Activated CD8-positive, alpha-beta memory T cell treated with anti-CD3 and anti-CD28 coated beads, Interleukin-2, amount 50 U/mL, for 24 hours (primary cell): ENCODE measurements around the gene RBM4B.

Experiments
- DNase-seq: peaks from one replicate; pipeline ENCODE4 v3.0.0-alpha.2; 2020; ENCODE audit errors: extremely low read depth

RBM4B gene

GRCh38 chr11:66686801-66687750 lies 9.4 kb upstream of the RBM4B start:
- no peak for DNase-seq

- no peak for DNase-seq
Observed at GRCh38 chr11:66686100-66686785, 8.6 kb upstream of the RBM4B start.

DNA sequence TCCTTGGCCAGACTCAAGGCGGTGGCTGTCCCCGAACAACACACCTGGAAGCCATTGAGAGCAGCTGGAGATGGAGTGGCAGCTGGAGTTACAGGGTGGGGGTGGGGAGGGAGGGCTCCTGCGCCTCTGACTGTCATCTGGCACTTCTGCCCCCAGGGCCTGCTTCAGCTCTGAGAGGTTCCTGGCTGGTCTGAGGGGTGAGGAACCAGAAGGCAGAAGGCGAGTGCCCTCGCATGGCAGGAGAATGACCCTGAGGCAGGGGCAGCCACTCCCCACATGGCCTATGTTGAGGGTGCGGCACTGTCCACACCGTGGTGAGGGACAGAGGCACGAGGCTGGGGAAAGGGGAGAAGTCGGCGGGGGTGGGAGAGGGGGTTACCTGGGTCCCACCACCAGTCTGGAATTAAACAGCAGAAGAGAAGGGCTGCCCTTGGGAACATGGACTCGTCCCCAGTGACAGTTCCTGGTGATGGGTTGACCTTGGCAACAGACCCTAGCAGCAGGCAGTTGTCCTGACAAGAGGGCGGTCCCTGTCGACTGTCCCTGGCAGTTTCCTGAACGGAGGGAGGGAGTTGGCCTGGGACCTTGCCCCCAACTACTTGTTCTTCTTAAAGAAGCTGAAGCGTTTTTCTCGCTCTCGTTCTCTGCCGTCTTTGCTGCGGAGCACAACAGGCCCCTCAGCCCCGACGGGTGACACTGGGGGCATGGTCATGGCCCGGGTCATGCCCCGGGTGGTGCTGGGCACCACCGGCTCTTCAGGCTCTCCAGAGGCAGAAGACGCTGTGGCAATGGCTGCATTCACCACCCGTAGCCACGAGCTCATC lies 7.8 kb upstream of the RBM4B start:
- no peak for DNase-seq

DNA sequence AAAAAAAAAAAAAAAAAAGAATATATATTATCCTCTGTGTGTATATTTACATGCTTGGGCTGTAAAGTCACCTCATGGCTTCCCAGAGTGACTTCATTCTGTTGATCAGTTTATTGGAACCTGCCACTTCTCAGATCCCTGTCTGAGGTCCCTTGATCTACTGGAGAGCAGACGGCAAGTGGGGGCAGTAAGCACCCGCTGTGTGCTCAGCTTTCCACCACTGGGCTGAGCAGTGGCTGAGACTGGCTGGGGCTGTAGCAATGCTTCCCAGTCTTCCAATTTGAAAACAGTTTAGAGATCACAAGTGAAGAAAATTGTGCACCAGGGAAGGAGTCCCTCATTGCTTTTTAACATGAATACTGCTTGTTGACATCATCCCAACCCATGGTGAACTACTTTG lies 6.9 kb upstream of the RBM4B start:
- no peak for DNase-seq

- DNase-seq: no peak
Observed at GRCh38 chr11:66683877-66684276, 6.2 kb upstream of the RBM4B start.

GRCh38 chr11:66680966-66681645 lies 3.4 kb upstream of the RBM4B start:
- DNase-seq: no peak

DNA sequence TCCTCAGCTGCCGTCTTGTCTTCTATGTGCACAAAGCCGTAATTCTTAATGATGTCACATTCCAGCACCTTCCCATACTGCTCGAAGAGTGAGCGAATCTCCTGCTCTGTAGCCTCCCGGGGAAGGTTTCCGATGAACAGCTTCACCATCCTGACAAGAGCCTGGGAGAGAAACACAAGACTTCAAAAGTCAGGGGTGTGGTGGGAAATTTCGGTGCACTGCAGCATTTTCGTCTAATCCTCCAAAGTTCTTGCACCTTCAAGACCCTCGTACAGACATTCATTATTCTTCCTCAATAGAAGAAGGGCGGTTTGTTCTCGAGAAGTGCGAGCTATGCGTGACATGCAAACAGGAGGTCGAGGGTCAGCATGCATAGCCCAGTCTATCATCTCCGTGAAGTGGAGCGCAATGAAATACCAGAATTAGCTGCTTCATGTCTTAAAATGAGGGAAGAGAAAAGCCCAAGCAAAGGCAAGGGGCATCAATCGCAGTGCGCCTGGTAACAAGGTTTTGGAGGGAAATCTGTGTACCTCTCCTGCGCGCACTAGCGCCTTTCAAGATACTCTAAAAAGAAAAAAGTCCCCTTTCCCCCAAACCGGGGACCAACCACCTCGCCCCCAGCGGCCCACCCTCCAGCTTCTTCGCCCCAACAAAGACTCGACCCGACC lies 622 bp downstream of the RBM4B start:
- no peak for DNase-seq

DNA sequence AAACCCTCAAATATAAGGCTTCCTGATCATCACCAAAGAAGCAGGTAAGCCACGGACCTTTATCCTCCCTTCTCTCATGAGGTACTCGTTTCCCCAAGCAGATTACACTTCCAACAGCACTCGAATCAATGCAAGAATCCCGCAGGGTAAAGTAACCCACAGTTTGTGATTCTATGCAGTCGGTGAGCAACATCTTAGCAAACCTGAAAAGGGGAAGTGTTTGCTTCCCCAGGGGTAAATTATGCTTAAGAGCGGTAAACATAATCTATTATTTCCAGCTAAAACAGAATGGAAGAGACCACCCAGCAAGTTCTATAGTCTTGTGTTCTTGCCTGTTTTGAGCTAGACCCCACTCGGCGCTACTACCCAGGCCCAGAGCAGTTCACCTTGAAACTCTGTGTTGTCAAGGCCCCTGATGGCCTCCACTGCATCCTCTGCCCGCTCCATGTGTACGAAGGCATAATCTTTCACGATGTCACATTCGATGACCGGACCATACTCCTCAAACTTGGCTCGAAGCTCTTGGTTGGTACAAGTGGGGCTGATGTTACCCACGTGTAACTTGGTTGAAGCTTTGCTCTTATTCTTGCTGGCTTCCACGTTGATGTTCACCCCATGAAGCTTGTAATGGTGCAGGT lies 1.3 kb downstream of the RBM4B start:
- no peak for DNase-seq

DNA sequence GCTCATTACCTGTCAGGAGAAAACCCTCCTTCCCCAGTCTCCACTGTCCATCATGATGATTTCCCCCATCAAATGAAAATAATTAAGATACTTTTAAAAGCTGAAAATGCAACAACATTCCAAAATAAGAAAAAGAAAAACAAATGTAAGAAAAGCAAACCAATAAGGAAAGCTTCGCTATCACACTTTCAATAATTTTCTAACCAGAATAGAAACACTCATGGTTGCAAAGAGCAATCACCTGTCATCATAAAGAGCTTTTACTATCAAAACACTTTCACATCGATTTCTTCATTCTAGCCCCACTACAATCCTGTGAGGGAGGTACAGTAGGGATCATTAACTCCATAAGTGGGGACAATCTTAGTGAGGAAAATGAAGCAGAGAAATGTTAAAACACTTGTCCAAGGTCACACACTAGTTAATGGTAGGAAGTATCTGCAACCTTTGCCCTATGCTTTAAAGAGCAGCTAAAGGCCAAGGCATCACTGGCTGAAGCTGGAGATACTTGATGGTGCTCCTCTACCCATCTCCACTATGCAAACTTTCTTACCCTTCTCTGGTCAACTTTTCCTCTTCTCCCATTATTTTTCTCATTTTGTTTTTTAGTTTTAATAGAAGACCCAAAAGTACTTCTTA lies 2.6 kb downstream of the RBM4B start:
- DNase-seq: no peak

DNA sequence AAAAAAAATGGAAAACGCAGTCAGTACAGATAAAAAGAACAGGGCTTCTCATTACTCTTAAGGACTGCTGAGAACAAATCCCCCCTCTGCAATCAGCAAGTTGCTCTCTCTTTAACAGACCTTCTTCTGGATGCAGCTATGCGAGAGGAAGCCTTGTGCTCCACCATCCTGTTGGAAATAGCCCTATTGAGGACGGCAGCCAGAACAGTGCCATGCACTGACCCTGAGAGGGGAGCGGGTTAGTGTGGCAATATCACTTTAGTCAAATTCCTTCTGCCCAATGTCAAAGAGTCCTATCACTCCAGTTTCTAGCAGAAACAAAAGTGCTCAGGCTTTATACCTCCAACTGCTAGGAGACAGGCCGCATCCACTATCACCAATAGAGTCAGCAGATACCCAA lies 6.9 kb downstream of the RBM4B start:
- DNase-seq: no peak

DNA sequence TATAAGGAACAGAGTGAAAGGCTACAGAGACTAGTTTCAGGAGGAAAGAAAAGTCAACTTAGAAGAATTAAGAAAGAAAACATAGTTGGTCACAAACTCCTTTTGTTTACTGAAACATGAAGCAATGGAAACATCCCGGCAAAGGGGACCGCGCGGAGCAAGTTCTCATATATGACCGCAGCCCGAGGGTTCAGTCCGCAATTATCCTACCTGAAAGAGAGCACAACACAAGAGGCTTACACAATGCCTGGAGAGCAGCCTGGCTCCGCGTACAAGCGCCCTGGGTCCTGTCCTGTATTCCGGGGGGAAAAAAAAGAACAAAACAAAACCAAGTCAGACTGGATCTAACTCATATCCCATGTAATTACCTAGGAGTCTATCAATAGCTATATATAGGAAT lies 12.3 kb downstream of the RBM4B start:
- DNase-seq: no peak

DNA sequence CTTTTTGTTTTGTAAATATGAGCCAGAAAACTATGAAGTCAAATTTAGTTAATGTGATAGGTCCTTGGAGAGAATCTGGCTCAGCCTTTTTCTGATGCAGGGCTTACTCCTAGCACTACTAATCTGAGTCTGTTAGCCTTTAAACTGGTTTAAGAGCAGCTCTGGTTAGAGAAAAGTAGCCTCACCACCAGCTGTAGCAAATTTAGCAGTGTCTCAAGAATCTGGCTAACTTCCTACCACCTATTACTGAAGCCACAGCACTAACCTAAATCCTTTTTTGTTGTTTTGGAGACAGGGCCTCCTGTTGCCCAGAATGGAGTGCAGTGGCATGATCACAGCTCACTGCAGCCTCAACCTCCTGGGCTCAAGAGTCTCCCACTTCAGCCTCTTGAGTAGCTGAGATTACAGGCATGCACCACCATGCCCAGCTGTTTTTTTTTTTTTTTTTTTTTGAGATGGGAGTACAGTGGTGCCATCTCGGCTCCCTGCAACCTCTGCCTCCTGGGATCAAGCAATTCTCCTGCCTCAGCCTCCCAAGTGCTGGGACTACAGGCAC lies 13.9 kb downstream of the RBM4B start:
- DNase-seq: no peak

DNA sequence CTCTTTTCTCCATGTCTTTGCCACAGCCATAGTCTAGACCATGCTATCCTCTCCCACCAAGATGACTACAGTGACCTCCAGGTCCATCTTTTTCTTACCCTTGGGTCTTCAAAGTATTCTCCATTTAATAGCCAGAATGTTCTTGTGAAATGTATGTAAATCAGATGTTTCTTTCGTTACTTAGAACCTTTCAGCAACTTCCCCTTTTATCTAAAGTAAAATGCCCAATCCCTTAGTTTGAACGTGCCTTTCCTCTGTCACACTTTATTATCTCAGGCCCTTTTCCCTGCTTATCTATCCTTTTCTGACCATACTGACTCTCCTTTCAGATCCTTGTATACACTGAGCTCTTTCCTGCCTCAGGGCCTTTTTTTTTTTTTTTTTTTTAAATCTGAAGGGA lies 17.9 kb downstream of the RBM4B start:
- DNase-seq: no peak

DNA sequence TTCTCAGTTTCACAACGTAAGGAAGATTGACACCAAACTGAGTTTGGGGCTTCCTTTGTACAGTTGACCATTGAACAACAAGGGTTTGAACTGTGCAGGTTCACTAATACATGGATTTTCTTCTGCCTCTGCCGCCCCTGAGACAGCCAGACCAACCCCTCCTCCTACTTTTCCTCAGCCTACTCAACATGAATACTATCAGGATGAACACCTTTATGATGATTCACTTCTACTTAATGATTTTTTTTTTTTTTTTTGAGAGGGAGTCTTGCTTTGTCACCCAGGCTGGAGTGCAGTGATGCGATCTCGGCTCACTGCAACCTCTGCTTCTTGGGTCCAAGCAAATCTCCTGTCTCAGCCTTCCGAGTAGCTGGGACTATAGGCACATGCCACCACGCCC lies 24.6 kb downstream of the RBM4B start:
- no peak for DNase-seq

GRCh38 chr11:66652651-66653050 lies 25.0 kb downstream of the RBM4B start:
- DNase-seq: no peak

DNA sequence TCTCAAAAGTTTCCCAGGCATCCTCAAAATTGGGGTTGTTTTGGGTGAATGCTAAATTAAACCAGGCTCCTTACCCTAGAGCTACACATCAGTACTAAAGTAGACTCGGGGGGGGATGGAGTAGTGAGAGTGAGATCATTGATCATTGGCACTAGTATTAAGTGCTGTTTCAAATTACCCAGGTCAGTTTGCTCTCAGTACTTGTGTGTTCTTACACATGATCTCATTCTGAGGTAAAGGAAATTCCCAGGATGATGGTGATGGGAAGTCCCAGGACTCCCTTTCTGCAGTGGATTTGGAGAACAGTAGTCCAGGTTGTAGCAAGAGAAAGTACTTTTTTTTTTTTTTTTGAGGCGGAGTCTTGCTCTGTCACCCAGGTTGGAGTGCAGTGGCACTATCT lies 26.7 kb downstream of the RBM4B start:
- no peak for DNase-seq

- no peak for DNase-seq
Observed at GRCh38 chr11:66649903-66650302, 27.8 kb downstream of the RBM4B start.

DNA sequence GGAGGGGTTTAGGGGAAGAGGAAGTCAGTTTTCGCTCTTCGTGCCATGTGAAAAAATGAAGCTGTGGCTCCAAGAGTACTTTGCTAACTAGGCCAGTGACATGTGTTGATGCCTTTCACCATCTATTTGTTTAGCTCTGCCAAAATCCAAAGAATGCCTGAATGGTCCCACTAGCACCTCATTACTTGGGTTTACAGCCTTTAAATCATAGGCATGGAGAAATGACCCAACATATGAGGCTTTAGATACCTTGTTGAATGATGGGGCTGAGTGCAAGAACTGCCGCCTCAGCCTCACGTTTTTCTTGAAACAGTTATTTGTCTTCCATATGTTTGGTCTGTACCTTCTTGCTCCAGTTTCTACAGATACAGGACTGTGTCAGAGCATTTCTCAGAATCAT lies 30.9 kb downstream of the RBM4B start:
- no peak for DNase-seq

DNA sequence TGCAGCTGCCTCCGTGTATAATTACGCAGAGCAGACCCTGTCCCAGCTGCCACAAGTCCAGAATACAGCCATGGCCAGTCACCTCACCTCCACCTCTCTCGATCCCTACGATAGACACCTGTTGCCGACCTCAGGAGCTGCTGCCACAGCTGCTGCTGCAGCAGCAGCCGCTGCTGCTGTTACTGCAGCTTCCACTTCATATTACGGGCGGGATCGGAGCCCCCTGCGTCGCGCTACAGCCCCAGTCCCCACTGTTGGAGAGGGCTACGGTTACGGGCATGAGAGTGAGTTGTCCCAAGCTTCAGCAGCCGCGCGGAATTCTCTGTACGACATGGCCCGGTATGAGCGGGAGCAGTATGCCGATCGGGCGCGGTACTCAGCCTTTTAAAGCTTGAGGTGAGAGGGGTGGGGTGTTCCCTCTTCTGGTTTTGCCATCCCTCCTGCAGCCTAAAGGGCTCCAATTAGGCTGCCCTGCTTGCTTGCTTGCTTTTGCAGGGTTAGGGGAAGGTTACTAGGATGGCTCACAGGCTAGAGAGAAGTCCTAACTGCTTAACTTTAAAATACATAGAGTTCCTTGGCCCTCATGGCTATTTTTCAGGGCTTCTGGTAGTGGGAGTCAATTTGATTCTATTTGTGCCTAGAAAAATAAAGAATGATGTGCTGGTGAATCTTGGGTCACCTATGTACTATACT lies 33.8 kb downstream of the RBM4B start:
- DNase-seq: no peak
